ENCODE data around the gene ASCC1.
"Not testable (repeated sequence)": the region's sequence is repeated elsewhere in the genome, so short reads cannot be mapped to it uniquely, and the experiment has no call there.

Gene ASCC1

DNA sequence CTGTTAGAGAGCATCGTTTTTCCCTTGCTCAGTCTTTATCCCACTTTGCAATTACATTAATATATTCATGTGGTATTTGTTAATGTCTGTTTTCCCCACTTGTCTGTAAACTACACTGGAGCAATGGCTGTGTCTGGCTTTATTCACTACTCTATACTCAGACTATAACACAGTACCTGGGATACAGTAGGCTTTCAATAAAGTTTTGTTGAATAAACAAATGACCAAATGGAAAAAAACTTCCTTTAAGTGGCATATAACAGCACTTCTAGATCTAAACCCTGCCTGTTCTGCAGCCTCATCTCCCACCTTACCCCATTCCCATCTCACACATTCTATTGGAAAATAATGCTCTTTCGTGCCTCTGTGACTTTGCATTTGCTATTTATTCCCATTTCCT is 70.4 kb downstream of the ASCC1 start:
- Mint-ChIP-seq H3K9me3 (no peaks in the 10 kb centered on the region), H3K4me3 (no peak overlapping the region), H3K27me3 (no peaks in the 10 kb centered on the region), H3K4me1 (peaks cover 4% of the 10 kb centered on the region), H3K36me3 (ENCODE audit: insufficient read depth) (peaks cover 2% of the 10 kb centered on the region), H3K27ac (ENCODE audit: low read depth) (no peak overlapping the region)
- no peak for DNase-seq (ENCODE audit: low spot score in 2 of 2)
- ATAC-seq (replicated peaks; ENCODE audit: extremely low read depth, poor library complexity, severe bottlenecking): no peak

DNA sequence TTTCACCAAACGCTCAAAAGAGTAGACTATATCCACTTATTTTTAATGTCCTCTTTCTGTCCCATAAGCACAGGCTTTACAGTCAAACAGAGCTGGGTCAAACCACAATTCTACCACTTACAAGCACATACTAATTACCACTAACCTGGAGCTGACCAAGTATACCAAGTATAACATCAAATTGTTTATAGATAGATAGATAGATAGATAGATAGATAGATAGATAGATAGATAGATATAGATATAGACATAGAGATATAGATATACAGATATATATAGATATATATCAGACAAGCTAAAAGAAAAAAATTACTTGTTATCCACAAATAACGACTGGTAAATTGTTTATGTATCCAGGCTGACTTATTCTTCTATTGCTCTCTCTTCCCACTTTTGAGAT is 75.2 kb downstream of the ASCC1 start:
- ATAC-seq (replicated peaks; ENCODE audit: extremely low read depth, poor library complexity, severe bottlenecking) (no peak), DNase-seq (ENCODE audit: low spot score in 2 of 2) (no peak)
- Mint-ChIP-seq H3K27me3 (no peaks in the 10 kb centered on the region), H3K27ac (ENCODE audit: low read depth) (no peak overlapping the region), H3K4me3 (no peak overlapping the region), H3K36me3 (ENCODE audit: insufficient read depth) (no peaks in the 10 kb centered on the region), H3K9me3 (no peaks in the 10 kb centered on the region), H3K4me1 (peaks cover 4% of the 10 kb centered on the region)

DNA sequence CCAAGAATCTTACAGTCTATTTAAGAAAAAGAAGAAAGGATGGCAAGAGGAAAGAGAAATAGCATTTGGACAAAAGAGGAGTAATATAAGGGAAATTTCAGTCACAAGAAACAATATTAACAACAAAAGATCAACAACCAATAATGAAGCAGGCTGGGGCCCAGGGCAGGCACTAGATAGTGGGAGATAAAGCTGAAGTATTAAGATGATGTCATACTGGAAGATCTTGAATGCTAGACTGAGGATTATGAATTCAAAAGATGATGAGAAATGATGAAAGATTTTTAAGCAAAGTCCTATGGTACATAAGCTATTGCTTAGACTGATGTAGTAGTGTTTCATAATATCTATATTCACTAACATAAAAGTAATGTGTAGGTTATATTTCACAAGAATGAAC is 75.9 kb downstream of the ASCC1 start:
- Mint-ChIP-seq H3K4me1 (peaks cover 9% of the 10 kb centered on the region), H3K9me3 (no peaks in the 10 kb centered on the region), H3K27ac (ENCODE audit: low read depth) (no peak overlapping the region), H3K27me3 (no peaks in the 10 kb centered on the region), H3K4me3 (no peak overlapping the region), H3K36me3 (ENCODE audit: insufficient read depth) (no peaks in the 10 kb centered on the region)
- DNase-seq (ENCODE audit: low spot score in 2 of 2) (no peak), ATAC-seq (replicated peaks; ENCODE audit: extremely low read depth, poor library complexity, severe bottlenecking) (no peak)

DNA sequence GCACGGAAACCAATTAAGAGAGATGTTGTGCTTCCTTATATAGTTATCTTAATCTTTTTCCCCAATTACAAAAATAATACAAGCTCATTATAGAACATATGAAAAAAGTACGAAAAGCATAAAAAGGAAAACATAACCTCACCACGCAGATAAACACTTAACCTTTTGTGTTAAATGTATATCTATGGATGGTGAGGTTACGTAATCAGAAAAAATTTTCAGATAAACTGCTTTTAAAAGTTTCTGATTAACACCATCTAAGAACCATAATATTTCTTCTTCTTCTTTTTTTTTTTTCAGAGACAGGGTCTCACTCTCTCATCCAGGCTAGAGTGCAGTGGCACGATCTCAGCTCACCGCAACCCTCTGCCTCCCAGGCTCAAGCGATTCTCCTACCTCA is 78.5 kb downstream of the ASCC1 start:
- H3K4me3 Mint-ChIP-seq: no peak overlapping the region
- no peaks in the 10 kb centered on the region for H3K27me3 Mint-ChIP-seq
- H3K36me3 Mint-ChIP-seq (ENCODE audit: insufficient read depth): peaks cover 4% of the 10 kb centered on the region
- H3K27ac Mint-ChIP-seq (ENCODE audit: low read depth): no peak overlapping the region
- H3K9me3 Mint-ChIP-seq: no peaks in the 10 kb centered on the region
- DNase-seq (ENCODE audit: low spot score in 2 of 2) (no peak), ATAC-seq (replicated peaks; ENCODE audit: extremely low read depth, poor library complexity, severe bottlenecking) (no peak)
- H3K4me1 Mint-ChIP-seq: peaks cover 19% of the 10 kb centered on the region

DNA sequence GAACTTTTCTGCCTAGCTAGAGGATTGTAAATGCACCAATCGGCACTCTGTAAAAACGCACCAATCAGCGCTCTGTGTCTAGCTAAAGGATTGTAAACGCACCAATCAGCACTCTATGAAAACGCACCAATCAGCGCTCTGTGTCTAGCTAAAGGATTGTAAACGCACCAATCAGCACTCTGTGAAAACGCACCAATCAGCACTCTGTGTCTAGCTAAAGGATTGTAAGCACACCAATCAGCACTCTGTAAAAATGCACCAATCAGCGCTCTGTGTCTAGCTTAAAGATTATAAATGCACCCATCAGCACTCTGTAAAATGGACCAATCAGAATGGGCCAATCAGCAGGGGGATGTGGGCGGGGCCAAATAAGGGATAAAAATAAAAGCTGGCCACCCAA is 79.9 kb downstream of the ASCC1 start:
- ATAC-seq (replicated peaks; ENCODE audit: extremely low read depth, poor library complexity, severe bottlenecking); H3K36me3 Mint-ChIP-seq (ENCODE audit: insufficient read depth); DNase-seq (ENCODE audit: low spot score in 2 of 2); H3K4me3 Mint-ChIP-seq; H3K9me3 Mint-ChIP-seq; H3K27me3 Mint-ChIP-seq; H3K27ac Mint-ChIP-seq (ENCODE audit: low read depth): not testable (repeated sequence)
- peaks cover 17% of the 10 kb centered on the region for H3K4me1 Mint-ChIP-seq

DNA sequence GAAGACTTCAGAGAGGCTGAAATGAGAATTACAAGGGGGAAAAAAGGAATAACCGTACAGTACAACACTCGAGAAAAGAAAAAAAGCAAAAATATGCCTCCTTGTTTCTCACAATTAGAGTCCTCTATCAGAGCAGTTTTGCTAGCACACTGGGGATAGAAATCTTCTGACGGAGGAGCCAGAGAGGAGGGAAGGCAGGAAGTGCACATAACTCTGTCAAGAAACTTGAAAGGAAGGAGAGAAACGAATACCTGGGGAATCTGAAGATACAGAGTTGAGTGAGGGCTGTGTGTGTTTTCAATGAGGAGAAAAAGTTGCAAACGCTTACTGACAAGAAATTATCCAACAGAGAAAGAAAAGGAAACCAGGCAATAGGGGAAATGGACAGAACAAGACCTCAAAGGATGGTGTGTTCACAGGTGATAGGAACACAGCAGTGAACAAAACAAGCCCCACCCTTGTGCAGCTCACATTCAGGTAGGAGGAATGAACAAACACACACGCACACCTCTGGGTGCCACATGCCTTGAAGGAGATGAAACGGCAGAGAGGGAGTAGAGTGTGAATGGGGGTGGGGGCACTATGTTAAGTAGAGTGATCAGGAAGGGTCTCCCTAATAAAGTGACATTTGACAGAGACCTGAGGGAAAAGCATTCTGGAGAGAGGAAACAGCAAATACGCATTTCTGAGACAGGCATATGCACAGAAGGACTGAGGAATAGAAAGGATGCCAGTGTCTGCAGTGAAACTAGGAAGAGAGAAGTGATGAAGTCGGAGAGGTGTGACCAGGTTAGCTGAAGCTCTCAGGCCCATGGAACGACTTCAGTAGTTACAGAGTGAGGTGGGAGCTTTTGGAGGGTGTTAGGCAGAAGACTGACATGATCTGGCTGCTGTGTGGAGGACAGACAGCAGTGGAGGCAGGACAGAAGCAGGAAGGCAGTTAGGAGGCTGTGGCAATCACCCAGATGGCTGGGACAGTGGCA is 81.0 kb downstream of the ASCC1 start:
- ATAC-seq (replicated peaks; ENCODE audit: extremely low read depth, poor library complexity, severe bottlenecking) (no peak), DNase-seq (ENCODE audit: low spot score in 2 of 2) (no peak)
- Mint-ChIP-seq H3K36me3 (ENCODE audit: insufficient read depth) (peaks cover 4% of the 10 kb centered on the region), H3K27me3 (no peaks in the 10 kb centered on the region), H3K9me3 (no peaks in the 10 kb centered on the region), H3K4me3 (peak overlapping the region; percentile 16), H3K27ac (ENCODE audit: low read depth) (peak overlapping the region; percentile 10), H3K4me1 (peaks cover 15% of the 10 kb centered on the region)

DNA sequence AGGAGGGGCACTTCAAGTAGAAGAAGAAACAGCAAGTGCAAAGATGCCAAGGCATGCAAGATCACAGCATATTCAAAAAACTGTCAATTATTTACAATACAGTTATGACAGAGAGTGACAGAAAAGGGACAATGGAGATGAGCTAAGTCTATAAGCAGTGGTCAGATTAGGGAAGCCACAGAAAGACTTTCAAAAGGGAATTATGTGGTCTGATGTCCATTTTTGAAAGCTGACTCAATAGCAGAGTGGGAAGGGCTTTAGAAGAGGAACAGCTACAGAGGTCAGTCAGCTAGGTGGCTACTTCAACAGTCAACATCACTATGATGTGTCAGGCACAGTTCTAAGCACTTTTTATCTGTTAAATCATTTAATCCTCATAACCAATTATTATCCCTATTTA is 82.6 kb downstream of the ASCC1 start:
- H3K27ac Mint-ChIP-seq (ENCODE audit: low read depth): peak overlapping the region; percentile 5
- no peaks in the 10 kb centered on the region for H3K9me3 Mint-ChIP-seq
- no peaks in the 10 kb centered on the region for H3K27me3 Mint-ChIP-seq
- peaks cover 15% of the 10 kb centered on the region for H3K4me1 Mint-ChIP-seq
- peaks cover 6% of the 10 kb centered on the region for H3K36me3 Mint-ChIP-seq (ENCODE audit: insufficient read depth)
- DNase-seq (ENCODE audit: low spot score in 2 of 2): no peak
- ATAC-seq (replicated peaks; ENCODE audit: extremely low read depth, poor library complexity, severe bottlenecking): no peak
- no peak overlapping the region for H3K4me3 Mint-ChIP-seq

DNA sequence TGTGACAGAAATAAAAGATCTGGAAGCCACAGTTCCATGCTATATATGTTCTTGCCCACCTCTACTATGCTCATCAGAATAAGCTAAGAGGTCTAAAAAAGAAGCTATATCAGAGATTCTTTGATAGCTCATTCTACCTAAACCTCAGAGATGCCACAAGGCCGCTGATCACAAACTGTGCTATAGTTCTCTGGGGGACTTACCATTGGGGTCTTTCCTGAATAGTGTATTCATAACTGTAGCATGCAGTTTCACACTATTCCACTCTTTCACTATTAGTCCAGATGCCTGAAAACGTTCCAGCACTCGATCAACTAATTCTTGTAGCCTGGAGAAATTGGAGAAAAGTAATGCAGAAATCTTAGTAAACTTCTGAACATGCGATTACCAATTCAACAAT is 83.2 kb downstream of the ASCC1 start:
- Mint-ChIP-seq H3K9me3 (no peaks in the 10 kb centered on the region), H3K27me3 (no peaks in the 10 kb centered on the region), H3K4me3 (no peak overlapping the region), H3K27ac (ENCODE audit: low read depth) (no peak overlapping the region), H3K36me3 (ENCODE audit: insufficient read depth) (peaks cover 9% of the 10 kb centered on the region), H3K4me1 (peaks cover 15% of the 10 kb centered on the region)
- ATAC-seq (replicated peaks; ENCODE audit: extremely low read depth, poor library complexity, severe bottlenecking) (no peak), DNase-seq (ENCODE audit: low spot score in 2 of 2) (no peak)

DNA sequence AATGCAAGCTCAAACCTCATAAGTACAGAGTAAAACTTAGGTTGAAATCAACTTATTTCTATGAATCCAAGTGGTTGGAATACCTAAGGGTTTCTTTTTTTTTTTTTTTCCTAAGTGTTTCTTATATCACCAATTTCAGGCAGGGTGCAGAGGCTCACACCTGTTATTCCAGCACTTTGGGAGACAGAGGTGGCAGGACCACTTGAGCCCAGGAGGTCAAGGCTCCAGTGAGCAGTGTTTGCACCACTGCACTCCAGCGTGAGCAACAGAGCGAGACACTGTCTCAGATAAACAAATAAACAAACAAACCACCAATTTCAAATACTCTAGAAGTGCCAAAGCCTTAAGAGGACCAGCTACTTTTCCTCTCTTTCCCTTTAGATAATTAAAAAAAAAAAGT is 88.5 kb downstream of the ASCC1 start:
- ATAC-seq (replicated peaks; ENCODE audit: extremely low read depth, poor library complexity, severe bottlenecking): no peak
- no peaks in the 10 kb centered on the region for H3K9me3 Mint-ChIP-seq
- no peak overlapping the region for H3K27ac Mint-ChIP-seq (ENCODE audit: low read depth)
- DNase-seq (ENCODE audit: low spot score in 2 of 2): no peak
- H3K4me1 Mint-ChIP-seq: peaks cover 6% of the 10 kb centered on the region
- H3K4me3 Mint-ChIP-seq: no peak overlapping the region
- peaks cover 9% of the 10 kb centered on the region for H3K36me3 Mint-ChIP-seq (ENCODE audit: insufficient read depth)
- no peaks in the 10 kb centered on the region for H3K27me3 Mint-ChIP-seq

DNA sequence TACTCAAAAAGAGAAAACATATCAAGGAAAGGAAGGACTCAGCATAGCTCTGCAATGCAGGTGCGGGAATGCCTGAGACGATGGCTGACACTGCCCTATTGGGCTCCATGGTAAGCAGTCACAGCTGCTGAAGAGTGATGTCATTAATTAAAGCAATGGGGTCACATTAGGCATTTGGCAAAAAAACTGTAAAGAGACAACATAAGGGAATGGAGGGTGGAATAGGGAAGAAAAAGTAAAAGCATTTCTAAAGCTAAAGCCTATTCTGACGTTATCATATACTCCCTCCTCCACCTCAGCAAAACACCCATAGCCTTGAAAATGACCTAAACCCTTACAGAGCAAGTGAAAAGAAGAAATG is 89.2 kb downstream of the ASCC1 start:
- H3K27me3 Mint-ChIP-seq: no peaks in the 10 kb centered on the region
- H3K4me1 Mint-ChIP-seq: peaks cover 6% of the 10 kb centered on the region
- no peak for ATAC-seq (replicated peaks; ENCODE audit: extremely low read depth, poor library complexity, severe bottlenecking)

DNA sequence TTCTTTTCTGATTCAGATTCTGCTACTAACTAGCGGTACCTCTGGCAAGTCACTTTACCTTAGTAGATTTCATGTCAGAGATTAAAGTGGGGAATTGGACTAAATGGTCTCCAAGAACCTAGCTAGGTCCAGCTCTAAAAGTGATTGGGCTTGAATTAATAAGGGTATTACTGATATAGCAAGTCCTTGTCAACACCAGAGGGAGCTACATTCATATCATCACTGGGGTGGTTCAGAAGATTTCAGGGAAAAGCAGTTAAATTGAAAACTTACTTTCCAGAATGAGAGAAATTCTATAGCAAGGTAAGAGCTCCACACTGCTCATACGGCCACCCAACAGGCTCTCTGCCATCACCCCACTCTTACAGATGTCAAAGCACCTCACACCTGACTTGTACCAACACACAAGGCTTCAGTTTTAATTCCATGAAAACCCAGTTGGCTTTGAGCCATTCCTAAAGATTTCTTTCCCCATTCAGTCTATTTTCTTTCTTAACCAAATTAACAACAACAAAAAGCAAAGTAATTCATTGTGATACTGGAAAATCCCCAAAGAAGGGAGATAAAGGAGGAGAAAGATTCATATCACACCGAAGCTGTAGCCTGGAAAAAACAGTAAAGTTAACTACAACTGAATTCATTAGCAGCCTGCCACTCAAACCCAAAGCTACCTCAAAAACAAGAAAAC is 89.7 kb downstream of the ASCC1 start:
- DNase-seq (ENCODE audit: low spot score in 2 of 2) (no peak), ATAC-seq (replicated peaks; ENCODE audit: extremely low read depth, poor library complexity, severe bottlenecking) (no peak)
- Mint-ChIP-seq H3K9me3 (no peaks in the 10 kb centered on the region), H3K36me3 (ENCODE audit: insufficient read depth) (peaks cover 14% of the 10 kb centered on the region), H3K4me3 (no peak overlapping the region), H3K27ac (ENCODE audit: low read depth) (peak overlapping the region; percentile 29), H3K27me3 (no peaks in the 10 kb centered on the region), H3K4me1 (peaks cover 6% of the 10 kb centered on the region)

More for the DNA sequence above, 89.2 kb downstream of the ASCC1 start:
- no peak for DNase-seq (ENCODE audit: low spot score in 2 of 2)
- Mint-ChIP-seq H3K4me3 (no peak overlapping the region), H3K27ac (ENCODE audit: low read depth) (peak overlapping the region; percentile 29), H3K9me3 (no peaks in the 10 kb centered on the region), H3K36me3 (ENCODE audit: insufficient read depth) (peaks cover 12% of the 10 kb centered on the region)

DNA sequence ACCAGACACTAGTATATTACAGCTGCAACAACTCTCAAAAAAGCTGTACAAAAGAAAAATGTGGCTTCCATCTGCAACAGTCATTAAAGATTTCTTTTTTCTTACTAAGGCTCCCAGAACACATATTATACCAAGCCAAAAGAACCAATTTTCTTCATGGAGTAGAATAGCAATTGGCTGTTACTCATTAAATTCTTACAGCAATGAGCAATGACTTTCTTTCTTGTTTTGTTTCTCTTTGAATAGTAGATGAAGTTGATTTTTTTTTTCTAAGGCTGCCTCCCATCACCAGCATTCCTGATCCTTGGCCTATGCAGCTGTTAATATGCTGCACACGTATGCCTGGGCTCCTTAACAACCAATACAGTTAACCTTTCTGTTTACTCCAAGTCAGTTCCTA is 91.1 kb downstream of the ASCC1 start:
- H3K4me3 Mint-ChIP-seq: no peak overlapping the region
- ATAC-seq (replicated peaks; ENCODE audit: extremely low read depth, poor library complexity, severe bottlenecking) (no peak), DNase-seq (ENCODE audit: low spot score in 2 of 2) (no peak)
- peaks cover 6% of the 10 kb centered on the region for H3K4me1 Mint-ChIP-seq
- H3K36me3 Mint-ChIP-seq (ENCODE audit: insufficient read depth): peaks cover 16% of the 10 kb centered on the region
- H3K27me3 Mint-ChIP-seq: no peaks in the 10 kb centered on the region
- H3K9me3 Mint-ChIP-seq: no peaks in the 10 kb centered on the region
- H3K27ac Mint-ChIP-seq (ENCODE audit: low read depth): no peak overlapping the region

DNA sequence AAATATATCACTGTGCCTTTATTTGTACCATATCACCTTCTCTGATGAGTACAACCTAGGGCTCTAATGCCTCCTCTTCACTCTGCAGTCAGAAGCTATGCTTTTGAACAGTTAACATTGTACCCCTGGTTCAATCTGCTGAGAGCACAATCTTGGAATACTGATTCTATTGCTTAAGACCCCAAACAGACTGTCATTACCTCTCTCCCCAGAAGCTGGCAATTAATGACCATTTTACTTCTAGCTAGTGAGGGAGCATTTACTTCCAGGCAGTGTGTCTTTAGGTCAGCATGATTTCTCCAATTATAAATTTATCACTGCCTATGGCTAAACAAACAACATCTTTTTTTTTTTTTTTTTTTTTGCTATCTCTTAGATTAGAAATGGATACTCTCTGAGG is 91.7 kb downstream of the ASCC1 start:
- DNase-seq (ENCODE audit: low spot score in 2 of 2) (no peak), ATAC-seq (replicated peaks; ENCODE audit: extremely low read depth, poor library complexity, severe bottlenecking) (no peak)
- Mint-ChIP-seq H3K4me1 (peaks cover 6% of the 10 kb centered on the region), H3K27me3 (no peaks in the 10 kb centered on the region), H3K36me3 (ENCODE audit: insufficient read depth) (peaks cover 15% of the 10 kb centered on the region), H3K4me3 (no peak overlapping the region), H3K27ac (ENCODE audit: low read depth) (no peak overlapping the region), H3K9me3 (no peaks in the 10 kb centered on the region)
